ENCODE results near the gene GALNT6. TPM values are rescaled to one million over a fixed set of nuclear protein-coding genes. Genes with fewer than 3 reads are reported as not detected.
A peak's percentile ranks its signal among the peaks of the same experiment; 100 is the strongest.

The GALNT6 gene
- total RNA-seq, 1 donor from 2014 or later, result 17.2 TPM

DNA sequence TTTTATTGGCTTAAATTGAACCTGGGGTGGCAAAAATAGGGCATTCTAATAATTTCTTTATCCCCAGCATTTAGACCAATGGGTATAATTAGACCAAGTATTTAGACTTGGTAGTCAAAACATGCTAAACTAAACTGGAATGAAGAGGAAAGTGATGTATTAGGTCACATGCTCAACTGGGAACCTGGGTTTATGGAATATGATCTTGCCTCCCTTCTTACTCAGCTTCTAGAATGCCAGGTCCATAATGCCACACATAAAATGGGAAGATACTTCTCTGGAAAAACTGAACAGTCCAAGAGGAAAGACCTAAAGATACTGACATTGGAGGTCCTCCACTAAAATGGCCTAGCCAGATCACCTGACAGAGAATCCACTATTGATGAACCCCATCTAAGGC is 61.0 kb downstream of the GALNT6 start:
- DNase-seq (ENCODE audit: extremely low spot score, unreplicated experiment), result no peak
- no peak for TF ChIP-seq CTCF (conservative IDR thresholded peaks at IDR 0.05)
- H3K4me1 Mint-ChIP-seq (ENCODE audit: unreplicated experiment), result peaks cover 6% of the 10 kb centered on the region
- no peak overlapping the region for H3K4me3 Mint-ChIP-seq
- H3K36me3 Mint-ChIP-seq, result no peaks in the 10 kb centered on the region
- no peak overlapping the region for H3K27ac Mint-ChIP-seq
- no peaks in the 10 kb centered on the region for H3K27me3 Mint-ChIP-seq
- no peaks in the 10 kb centered on the region for H3K9me3 Mint-ChIP-seq

- no peak for DNase-seq (ENCODE audit: extremely low spot score, unreplicated experiment)
- no peak for TF ChIP-seq CTCF (conservative IDR thresholded peaks at IDR 0.05)
- Mint-ChIP-seq H3K4me3 (no peak overlapping the region), H3K27ac (no peak overlapping the region), H3K9me3 (no peaks in the 10 kb centered on the region), H3K4me1 (ENCODE audit: unreplicated experiment) (peaks cover 10% of the 10 kb centered on the region), H3K27me3 (no peaks in the 10 kb centered on the region), H3K36me3 (peaks cover 3% of the 10 kb centered on the region)
Measured at GRCh38 chr12:51329742-51330141, 61.5 kb downstream of the GALNT6 start.

- TF ChIP-seq CTCF (conservative IDR thresholded peaks at IDR 0.05), result no peak
- no peak for DNase-seq (ENCODE audit: extremely low spot score, unreplicated experiment)
- no peaks in the 10 kb centered on the region for H3K27me3 Mint-ChIP-seq
- peaks cover 10% of the 10 kb centered on the region for H3K4me1 Mint-ChIP-seq (ENCODE audit: unreplicated experiment)
- H3K36me3 Mint-ChIP-seq, result peaks cover 3% of the 10 kb centered on the region
- H3K4me3 Mint-ChIP-seq, result no peak overlapping the region
- no peak overlapping the region for H3K27ac Mint-ChIP-seq
- no peaks in the 10 kb centered on the region for H3K9me3 Mint-ChIP-seq
Measured at GRCh38 chr12:51328587-51328986, 62.6 kb downstream of the GALNT6 start.

GRCh38 chr12:51326698-51327439 is 64.3 kb downstream of the GALNT6 start:
- no peak for DNase-seq (ENCODE audit: extremely low spot score, unreplicated experiment)
- Mint-ChIP-seq H3K27ac (peak overlapping the region; percentile 88), H3K36me3 (peaks cover 3% of the 10 kb centered on the region), H3K4me3 (peak overlapping the region; percentile 44), H3K4me1 (ENCODE audit: unreplicated experiment) (peaks cover 20% of the 10 kb centered on the region), H3K9me3 (peaks cover 3% of the 10 kb centered on the region), H3K27me3 (no peaks in the 10 kb centered on the region)
- no peak for TF ChIP-seq CTCF (conservative IDR thresholded peaks at IDR 0.05)

DNA sequence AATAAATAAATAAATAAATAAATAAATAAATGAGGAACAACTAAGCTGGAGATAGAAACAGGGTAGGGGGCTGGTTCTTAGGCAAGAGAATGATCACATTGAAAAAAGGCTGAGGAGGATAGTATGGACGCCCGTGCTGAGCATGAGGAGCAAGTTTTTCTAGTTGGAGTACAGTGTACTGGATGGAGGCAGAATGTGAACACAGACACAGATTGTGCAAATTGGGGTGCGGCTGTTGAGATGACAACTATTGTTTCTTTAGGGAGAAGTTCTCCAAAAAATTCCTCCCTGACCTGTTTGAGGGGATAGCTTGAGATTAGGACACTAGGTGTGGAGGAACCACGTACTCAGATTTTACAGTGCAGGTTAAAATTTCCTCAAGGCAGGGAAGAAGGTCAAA is 66.3 kb downstream of the GALNT6 start:
- H3K27ac Mint-ChIP-seq, result peak overlapping the region; percentile 94
- no peak for DNase-seq (ENCODE audit: extremely low spot score, unreplicated experiment)
- H3K27me3 Mint-ChIP-seq, result no peaks in the 10 kb centered on the region
- H3K36me3 Mint-ChIP-seq, result peaks cover 3% of the 10 kb centered on the region
- H3K9me3 Mint-ChIP-seq, result peaks cover 5% of the 10 kb centered on the region
- peaks cover 37% of the 10 kb centered on the region for H3K4me1 Mint-ChIP-seq (ENCODE audit: unreplicated experiment)
- peak overlapping the region; percentile 69 for H3K4me3 Mint-ChIP-seq
- no peak for TF ChIP-seq CTCF (conservative IDR thresholded peaks at IDR 0.05)

All from type B pancreatic cell (in vitro differentiated cells).